Suprapubic skin (tissue), 3 donors: ENCODE measurements around the gene KRT33B.

Experiments
- POLR2A ChIP-seq, 2 donors: fragments of 450-650 bp; IDR thresholded peaks; one replicate each; pipeline ENCODE4 v1.6.1; 2017; ENCODE audit warnings: antibody characterized with exemption in 2 of 2, mild to moderate bottlenecking in 2 of 2, moderate library complexity in 2 of 2
- TF ChIP-seq, protein P1 (sequence below), 2 donors: fragments of 200-600 bp in 1 of 2; fragments of 450-650 bp in 1 of 2; sonication (generic) in 1 of 2; IDR thresholded peaks; one replicate each; pipeline ENCODE4 v1.5.1; 2016 to 2019; ENCODE audit warnings: antibody characterized with exemption in 2 of 2, mild to moderate bottlenecking in 1 of 2, moderate library complexity in 1 of 2

DNA sequence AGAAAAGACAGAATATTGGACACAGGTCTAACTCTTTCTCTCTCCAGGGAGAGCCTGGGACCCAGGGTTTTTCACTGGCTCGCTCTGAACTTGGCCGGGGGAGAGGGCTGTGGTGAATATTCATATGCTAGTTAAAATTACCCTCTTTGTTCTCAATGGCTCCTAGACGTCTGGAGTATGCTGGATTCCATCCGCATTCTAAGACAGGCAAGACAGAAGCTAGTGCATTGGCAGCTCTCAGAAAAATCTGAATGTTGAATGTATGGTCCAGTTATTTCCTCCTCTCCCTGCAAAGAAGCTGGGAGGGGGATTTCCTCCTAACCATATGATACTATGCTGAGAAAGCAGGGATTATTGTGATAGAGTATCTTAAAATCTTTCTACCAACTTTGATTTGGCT, 18.1 kb upstream of the KRT33B start:
- TF ChIP-seq, protein P1, sequence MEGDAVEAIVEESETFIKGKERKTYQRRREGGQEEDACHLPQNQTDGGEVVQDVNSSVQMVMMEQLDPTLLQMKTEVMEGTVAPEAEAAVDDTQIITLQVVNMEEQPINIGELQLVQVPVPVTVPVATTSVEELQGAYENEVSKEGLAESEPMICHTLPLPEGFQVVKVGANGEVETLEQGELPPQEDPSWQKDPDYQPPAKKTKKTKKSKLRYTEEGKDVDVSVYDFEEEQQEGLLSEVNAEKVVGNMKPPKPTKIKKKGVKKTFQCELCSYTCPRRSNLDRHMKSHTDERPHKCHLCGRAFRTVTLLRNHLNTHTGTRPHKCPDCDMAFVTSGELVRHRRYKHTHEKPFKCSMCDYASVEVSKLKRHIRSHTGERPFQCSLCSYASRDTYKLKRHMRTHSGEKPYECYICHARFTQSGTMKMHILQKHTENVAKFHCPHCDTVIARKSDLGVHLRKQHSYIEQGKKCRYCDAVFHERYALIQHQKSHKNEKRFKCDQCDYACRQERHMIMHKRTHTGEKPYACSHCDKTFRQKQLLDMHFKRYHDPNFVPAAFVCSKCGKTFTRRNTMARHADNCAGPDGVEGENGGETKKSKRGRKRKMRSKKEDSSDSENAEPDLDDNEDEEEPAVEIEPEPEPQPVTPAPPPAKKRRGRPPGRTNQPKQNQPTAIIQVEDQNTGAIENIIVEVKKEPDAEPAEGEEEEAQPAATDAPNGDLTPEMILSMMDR (IDR thresholded peaks at IDR 0.05), result no peak
- no peak for TF ChIP-seq POLR2A (IDR thresholded peaks at IDR 0.05)
